Naive B cell (primary cell): Measurements from ENCODE around the gene TBC1D8. TPM values are rescaled to one million over a fixed set of nuclear protein-coding genes. Genes with fewer than 3 reads are reported as not detected.

Experiments used
- ATAC-seq, 2 donors: fragments of 150-1000 bp; cut with Tn5 transposase; 2 replicates each; pipeline ENCODE4 v1.10.0; 2021; ENCODE audit warnings: low read depth in 2 of 2, mild to moderate bottlenecking in 2 of 2, moderate library complexity in 2 of 2
- DNase-seq: peaks from one replicate; pipeline ENCODE4 v3.0.0; 2022
- H3K27ac Mint-ChIP-seq, 6 donors: one replicate each; pipeline ENCODE4 v1.8.0; 2020 to 2022; ENCODE audit warnings: mild to moderate bottlenecking in 6 of 6, mixed read lengths in 6 of 6, moderate library complexity in 5 of 6, inconsistent platforms in 2 of 6
- H3K27me3 Mint-ChIP-seq, 3 donors: one replicate each; pipeline ENCODE4 v1.8.0; 2021 to 2022; ENCODE audit warnings: mixed read lengths in 3 of 3, mild to moderate bottlenecking in 1 of 3
- H3K36me3 Mint-ChIP-seq, 2 donors: one replicate each; pipeline ENCODE4 v1.8.0; 2020 to 2022; ENCODE audit warnings: mixed read lengths in 2 of 2, inconsistent platforms in 1 of 2, mild to moderate bottlenecking in 1 of 2
- H3K4me1 Mint-ChIP-seq, 3 donors: one replicate each; pipeline ENCODE4 v1.8.0; 2020 to 2022; ENCODE audit warnings: mixed read lengths in 3 of 3, inconsistent platforms in 1 of 3, mild to moderate bottlenecking in 1 of 3, moderate library complexity in 1 of 3
- H3K4me3 Mint-ChIP-seq, 8 donors: one replicate each; pipeline ENCODE4 v1.8.0; 2020 to 2022; ENCODE audit warnings: mild to moderate bottlenecking in 8 of 8, mixed read lengths in 8 of 8, moderate library complexity in 8 of 8, inconsistent platforms in 2 of 8
- H3K9me3 Mint-ChIP-seq, 7 donors: one replicate each; pipeline ENCODE4 v1.8.0; 2020 to 2022; ENCODE audit warnings: mixed read lengths in 7 of 7, mild to moderate bottlenecking in 5 of 7, inconsistent platforms in 2 of 7, moderate library complexity in 1 of 7
- polyA plus RNA-seq, 6 donors: library from polyadenylated mRNA; unstranded; fragments of 300-500 nt; fragmentation: Illumina TruSeq; gene quantifications; one replicate each; pipeline ENCODE4 v1.2.3, GENCODE V29; 2021; ENCODE audit warnings: low read depth in 6 of 6

Gene TBC1D8
- polyA plus RNA-seq, 6 donors from 2014 or later = 0.19 to 0.72 (median 0.23) TPM; not detected in 1

DNA sequence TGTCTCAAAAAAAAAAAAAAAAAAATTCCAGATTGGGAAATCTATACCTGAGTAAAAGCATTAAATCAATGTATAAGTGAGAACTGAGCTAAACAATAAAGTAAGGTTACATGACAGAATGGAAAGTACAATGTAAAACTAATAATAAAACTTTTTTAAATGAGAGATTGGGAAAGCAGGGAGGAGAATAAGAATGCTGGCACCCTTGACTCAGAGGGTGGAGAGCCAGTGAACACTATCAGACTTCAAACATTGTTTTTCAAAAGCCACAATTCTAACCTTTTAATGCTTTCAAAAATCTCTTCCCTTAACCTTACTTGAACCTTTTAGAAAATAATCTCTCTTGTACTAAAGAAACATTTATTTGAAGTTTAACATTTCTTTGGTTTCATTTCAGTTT is 63.5 kb downstream of the TBC1D8 start:
- Mint-ChIP-seq H3K27ac (no peak overlapping the region), H3K4me3 (no peak overlapping the region), H3K27me3 (no peaks in the 10 kb centered on the region), H3K36me3 (no peaks in the 10 kb centered on the region), H3K4me1 (peaks cover 4 to 12% (median 7%) of the 10 kb centered on the region in 3 donors), H3K9me3 (peaks cover 0 to 1% (median 0%) of the 10 kb centered on the region in 7 donors)
- no peak for ATAC-seq
- no peak for DNase-seq

DNA sequence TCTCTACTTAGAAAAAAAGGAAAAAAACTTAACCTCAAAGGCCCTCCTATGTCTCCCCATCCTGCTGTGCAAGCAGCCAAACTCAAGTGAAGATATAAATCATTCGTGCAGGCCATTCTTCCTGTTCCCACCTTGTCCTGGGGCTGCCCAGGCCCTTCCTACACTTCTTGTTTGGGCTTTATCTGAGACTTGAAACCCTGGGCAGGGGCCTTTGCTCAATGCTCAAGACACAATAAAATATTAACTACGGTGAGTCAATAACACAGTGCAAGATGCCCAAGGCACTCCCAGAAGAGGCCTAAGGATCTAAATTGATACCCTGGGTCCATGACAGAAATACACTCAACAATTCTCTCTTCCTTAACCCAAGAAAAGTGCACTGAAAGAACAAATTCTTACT is 67.6 kb downstream of the TBC1D8 start:
- Mint-ChIP-seq H3K4me1 (peaks cover 0 to 1% (median 0%) of the 10 kb centered on the region in 3 donors), H3K4me3 (no peak overlapping the region), H3K27me3 (peaks cover 4 to 16% (median 7%) of the 10 kb centered on the region in 3 donors), H3K9me3 (peaks cover 0 to 1% (median 0%) of the 10 kb centered on the region in 7 donors), H3K27ac (peak overlapping the region in 1 of 6 donors; percentile 12), H3K36me3 (no peaks in the 10 kb centered on the region)
- DNase-seq (no peak), ATAC-seq (no peak)

DNA sequence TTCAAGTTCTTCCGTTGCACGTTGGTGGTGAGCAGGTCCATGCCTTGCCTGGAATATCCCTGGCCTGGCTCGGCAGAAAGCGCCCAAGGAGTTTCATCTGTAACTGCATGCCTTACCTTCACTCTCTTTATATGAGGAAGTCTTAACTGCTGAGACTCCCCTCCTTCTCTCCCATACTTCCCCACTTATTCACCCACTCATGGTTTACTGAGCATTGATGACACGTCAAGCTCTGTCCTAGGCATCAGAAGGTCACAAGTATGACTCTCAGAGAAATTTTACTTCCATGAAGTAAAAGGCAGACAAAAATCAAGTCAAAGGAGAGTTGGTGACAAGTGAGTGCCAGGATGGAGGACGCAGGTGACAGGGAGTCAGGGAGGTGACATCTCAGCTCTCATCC is 68.2 kb downstream of the TBC1D8 start:
- DNase-seq (no peak), ATAC-seq (no peak)
- H3K27ac Mint-ChIP-seq = no peak overlapping the region
- peaks cover 4 to 19% (median 11%) of the 10 kb centered on the region in 3 donors for H3K27me3 Mint-ChIP-seq
- no peak overlapping the region for H3K4me3 Mint-ChIP-seq
- no peaks in the 10 kb centered on the region for H3K4me1 Mint-ChIP-seq
- H3K36me3 Mint-ChIP-seq = no peaks in the 10 kb centered on the region
- peaks cover 0 to 1% (median 0%) of the 10 kb centered on the region in 7 donors for H3K9me3 Mint-ChIP-seq

DNA sequence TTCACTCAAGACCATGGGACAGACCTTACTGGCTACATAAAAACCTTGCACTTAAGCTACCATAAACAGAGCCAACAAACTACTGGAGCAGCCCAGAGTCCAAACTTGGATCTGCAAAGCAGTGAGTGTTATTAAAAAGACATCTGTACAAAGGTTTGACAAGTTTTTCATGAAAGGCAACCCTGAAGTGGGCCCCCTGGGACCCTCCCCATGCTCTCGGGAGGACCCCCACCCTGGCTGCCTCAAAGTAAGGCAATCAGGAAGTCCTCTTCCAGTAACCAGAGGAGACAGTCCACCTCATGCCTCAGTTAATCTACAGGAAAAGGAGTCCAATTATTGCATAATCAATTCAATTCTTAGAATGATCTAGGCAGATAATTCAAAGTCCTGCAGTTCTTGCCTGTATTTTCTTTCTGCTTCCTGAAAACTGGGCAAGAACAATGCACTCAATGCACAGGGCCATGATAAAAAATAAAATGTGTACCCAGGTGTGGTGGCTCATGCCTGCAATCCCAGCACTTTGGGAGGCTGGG is 69.7 kb downstream of the TBC1D8 start:
- H3K4me3 Mint-ChIP-seq = no peak overlapping the region
- H3K4me1 Mint-ChIP-seq = no peaks in the 10 kb centered on the region
- H3K9me3 Mint-ChIP-seq = peaks cover 0 to 3% (median 0%) of the 10 kb centered on the region in 7 donors
- DNase-seq (no peak), ATAC-seq (no peak)
- H3K27me3 Mint-ChIP-seq = peaks cover 4 to 26% (median 17%) of the 10 kb centered on the region in 3 donors
- H3K36me3 Mint-ChIP-seq = no peaks in the 10 kb centered on the region
- peak overlapping the region in 1 of 6 donors; percentile 92 for H3K27ac Mint-ChIP-seq

DNA sequence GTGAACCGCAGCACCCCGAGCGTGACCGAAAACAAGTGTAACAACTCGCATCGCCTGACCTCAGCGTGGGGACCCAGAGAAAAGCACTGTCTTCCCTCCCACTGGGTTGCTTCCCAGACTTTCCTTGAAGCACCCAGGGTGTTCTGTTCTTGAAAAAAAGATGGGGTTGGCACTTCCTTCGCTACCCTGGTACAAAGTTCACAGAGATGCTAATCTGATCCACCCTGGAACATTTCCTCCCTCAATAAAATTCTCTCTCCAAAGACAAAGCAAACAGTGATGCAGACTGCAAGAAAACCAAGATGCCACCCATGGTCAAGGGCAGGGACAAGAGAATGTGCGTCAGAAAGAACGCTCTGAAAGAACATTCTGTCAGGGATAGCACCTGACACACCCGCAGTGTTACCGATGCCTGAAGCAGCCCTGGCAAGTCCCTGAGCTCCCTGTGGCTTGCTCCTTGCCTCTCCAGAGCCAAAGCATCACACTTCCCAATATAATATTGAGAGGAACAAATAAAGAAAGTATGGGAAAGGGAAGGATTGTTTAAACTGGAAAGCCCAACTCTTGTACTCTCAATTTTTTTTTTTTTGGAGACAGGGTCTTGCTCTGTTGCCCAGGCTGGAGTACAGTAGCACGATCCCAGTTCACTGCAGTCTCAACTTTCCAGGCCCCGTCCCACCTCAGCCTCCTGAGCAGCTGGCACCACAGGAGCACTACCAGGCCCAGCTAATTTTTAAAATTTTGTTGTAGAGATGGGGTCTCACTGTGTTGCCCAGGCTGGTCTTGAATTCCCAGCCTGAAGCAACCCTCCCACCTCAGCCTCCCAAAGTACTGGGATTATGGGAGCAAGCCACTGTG is 70.7 kb downstream of the TBC1D8 start:
- H3K27ac Mint-ChIP-seq = no peak overlapping the region
- no peak overlapping the region for H3K4me3 Mint-ChIP-seq
- no peak for DNase-seq
- no peak for ATAC-seq
- peaks cover 4 to 26% (median 17%) of the 10 kb centered on the region in 3 donors for H3K27me3 Mint-ChIP-seq
- peaks cover 0 to 10% (median 2%) of the 10 kb centered on the region in 7 donors for H3K9me3 Mint-ChIP-seq
- H3K36me3 Mint-ChIP-seq = peaks cover 0 to 5% of the 10 kb centered on the region in 2 donors
- no peaks in the 10 kb centered on the region for H3K4me1 Mint-ChIP-seq

DNA sequence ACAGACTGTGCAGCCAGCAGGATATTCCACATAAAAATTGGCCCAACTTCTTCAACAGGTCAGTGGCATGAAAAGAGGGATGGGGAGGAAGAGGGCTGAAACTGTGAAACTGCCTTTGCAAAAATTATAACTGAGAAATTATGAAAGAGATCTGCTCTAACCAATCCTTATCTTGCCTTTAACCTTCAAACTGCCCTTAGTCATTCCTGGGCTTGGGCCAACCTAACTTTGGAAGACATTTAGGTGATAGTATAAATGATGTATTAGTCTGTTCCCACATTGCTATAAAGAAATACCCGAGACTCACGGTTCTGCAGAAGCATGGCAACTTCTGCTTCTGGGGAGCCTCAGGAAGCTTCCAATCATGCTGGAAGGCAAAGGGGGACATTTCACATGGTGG is 74.6 kb downstream of the TBC1D8 start:
- peaks cover 0 to 7% of the 10 kb centered on the region in 2 donors for H3K36me3 Mint-ChIP-seq
- H3K4me3 Mint-ChIP-seq = no peak overlapping the region
- no peaks in the 10 kb centered on the region for H3K4me1 Mint-ChIP-seq
- H3K9me3 Mint-ChIP-seq = peaks cover 0 to 23% (median 11%) of the 10 kb centered on the region in 7 donors
- H3K27me3 Mint-ChIP-seq = peaks cover 4 to 26% (median 17%) of the 10 kb centered on the region in 3 donors
- no peak overlapping the region for H3K27ac Mint-ChIP-seq
- ATAC-seq = no peak
- no peak for DNase-seq

DNA sequence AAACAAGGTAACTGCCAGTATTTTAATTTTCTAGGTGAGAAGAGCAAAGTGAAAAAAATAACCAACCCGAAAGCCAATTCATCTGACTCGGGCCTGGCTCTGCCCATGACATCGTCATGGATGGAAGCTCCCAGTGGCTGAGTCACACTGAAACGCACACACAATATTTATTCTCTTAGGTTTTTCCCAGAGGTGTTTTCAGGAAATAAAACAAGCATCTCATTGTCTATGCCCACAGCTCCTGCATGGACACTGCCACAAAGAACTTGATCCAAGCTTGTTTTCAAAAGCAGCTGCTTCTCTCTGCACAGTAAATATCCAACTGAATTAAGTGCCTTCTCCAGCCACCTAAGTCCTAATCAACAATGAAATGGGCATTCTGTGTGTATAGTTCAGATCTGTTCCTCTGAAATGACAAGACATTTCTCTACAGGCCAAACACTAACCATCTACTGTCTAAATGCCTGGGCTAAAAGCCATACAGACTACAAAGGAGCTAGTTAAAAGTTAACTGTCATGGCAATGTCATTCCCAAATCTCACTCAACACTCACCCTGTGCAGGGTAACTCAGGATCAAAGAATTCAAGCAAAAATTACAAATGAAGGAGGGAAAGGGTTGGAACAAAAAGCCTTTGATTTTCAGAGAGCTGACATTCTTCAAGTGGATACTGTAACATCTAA is 86.2 kb downstream of the TBC1D8 start:
- DNase-seq (no peak), ATAC-seq (no peak)
- H3K27me3 Mint-ChIP-seq = peaks cover 0 to 4% (median 0%) of the 10 kb centered on the region in 3 donors
- no peaks in the 10 kb centered on the region for H3K36me3 Mint-ChIP-seq
- H3K9me3 Mint-ChIP-seq = no peaks in the 10 kb centered on the region
- no peaks in the 10 kb centered on the region for H3K4me1 Mint-ChIP-seq
- no peak overlapping the region for H3K27ac Mint-ChIP-seq
- no peak overlapping the region for H3K4me3 Mint-ChIP-seq

DNA sequence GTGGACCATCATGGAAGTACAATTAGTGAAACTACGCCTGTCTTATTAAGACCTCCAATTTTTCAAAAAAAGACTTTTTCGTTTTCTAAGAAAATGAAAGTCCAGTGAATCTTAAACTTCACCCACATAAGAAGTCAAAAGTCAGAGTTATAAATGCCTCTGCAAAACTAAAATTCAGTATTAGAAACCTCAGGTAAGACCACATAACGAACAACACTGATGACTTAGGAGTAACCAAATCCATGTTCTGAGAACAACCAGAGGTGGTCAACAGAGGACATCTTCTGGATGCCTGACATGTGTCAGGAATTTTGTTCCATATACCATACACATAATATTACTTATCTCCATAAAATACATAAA is 86.7 kb downstream of the TBC1D8 start:
- Mint-ChIP-seq H3K27ac (no peak overlapping the region), H3K9me3 (no peaks in the 10 kb centered on the region), H3K27me3 (peaks cover 0 to 4% (median 0%) of the 10 kb centered on the region in 3 donors), H3K4me1 (no peaks in the 10 kb centered on the region), H3K4me3 (no peak overlapping the region), H3K36me3 (no peaks in the 10 kb centered on the region)
- ATAC-seq = no peak
- no peak for DNase-seq

DNA sequence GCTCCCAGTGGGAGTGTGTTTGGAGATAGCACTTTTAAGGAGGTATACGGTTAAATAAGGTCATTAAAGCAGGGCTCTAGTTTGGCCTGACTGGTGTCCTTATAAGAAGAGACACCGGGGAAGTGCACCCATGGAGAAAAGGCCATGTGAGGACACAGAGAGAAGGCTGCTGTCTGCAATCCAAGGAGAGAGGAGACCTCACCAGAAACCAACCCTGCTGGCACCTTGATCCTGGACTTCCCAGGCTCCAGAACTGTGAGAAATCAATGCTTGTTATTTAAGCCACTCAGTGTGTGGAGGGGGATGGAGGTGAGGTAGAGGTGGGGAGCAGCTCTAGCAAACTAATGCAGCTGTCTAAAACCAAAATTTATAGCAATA is 87.1 kb downstream of the TBC1D8 start:
- Mint-ChIP-seq H3K4me3 (no peak overlapping the region), H3K27me3 (peaks cover 0 to 4% (median 0%) of the 10 kb centered on the region in 3 donors), H3K27ac (no peak overlapping the region), H3K4me1 (no peaks in the 10 kb centered on the region), H3K36me3 (no peaks in the 10 kb centered on the region), H3K9me3 (no peaks in the 10 kb centered on the region)
- DNase-seq (no peak), ATAC-seq (no peak)

DNA sequence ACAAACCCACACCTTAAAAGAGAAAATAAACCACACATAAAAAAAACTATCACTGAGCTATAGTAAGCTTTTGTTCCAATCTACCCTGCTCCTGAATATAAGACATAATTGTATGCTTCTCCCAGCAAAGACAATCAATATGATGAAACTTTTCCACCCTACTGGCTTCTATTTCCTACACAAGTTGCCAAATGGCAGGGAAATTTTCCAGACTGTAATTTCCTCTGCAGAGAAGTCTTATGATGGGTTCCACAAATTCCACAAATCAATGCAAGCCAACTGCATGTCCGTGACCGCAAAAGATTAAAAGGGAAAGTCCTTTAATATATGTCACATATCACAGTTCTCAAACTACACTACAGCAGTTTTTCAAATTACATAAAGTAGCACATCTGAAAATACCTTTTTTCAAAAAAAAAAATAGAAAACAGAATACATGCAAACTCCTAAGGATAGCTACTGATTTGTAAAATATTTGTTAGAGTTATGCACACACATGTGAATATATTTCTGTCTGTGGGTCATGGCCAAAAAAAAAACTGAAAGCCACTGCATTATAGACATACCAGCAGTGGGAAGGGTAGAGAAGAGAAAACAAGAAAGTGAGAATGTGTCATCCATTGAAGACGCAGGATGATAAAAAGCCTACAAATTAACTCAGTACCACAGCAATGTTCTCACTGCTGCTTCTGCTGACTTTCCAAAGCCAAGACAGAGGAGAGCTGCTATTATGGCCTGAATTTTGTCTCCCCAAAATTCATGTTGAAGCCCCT is 87.6 kb downstream of the TBC1D8 start:
- DNase-seq = no peak
- Mint-ChIP-seq H3K36me3 (no peaks in the 10 kb centered on the region), H3K9me3 (no peaks in the 10 kb centered on the region), H3K4me3 (no peak overlapping the region), H3K4me1 (no peaks in the 10 kb centered on the region), H3K27ac (no peak overlapping the region), H3K27me3 (peaks cover 0 to 4% (median 0%) of the 10 kb centered on the region in 3 donors)
- ATAC-seq = no peak

DNA sequence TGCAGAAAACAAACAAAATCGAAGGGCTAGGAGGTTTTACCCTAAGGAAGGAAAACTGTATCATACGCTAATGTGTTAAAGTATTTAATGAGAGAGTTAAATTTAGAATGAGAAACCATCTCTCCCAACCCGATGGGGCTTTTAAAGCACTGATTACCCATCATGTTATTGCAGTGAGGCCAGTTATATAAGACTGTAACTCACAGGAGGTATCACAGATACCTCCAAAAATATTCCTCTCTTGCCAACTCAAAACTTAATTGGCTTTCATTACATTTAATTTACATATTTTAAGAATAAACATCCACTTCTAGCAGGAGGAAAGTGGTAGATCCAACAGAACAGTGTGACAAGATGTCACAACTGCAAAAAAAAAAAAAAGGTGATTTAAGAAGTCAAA is 92.8 kb downstream of the TBC1D8 start:
- Mint-ChIP-seq H3K27me3 (peaks cover 0 to 4% (median 0%) of the 10 kb centered on the region in 3 donors), H3K9me3 (no peaks in the 10 kb centered on the region), H3K4me3 (no peak overlapping the region), H3K27ac (no peak overlapping the region), H3K36me3 (no peaks in the 10 kb centered on the region), H3K4me1 (no peaks in the 10 kb centered on the region)
- DNase-seq (no peak), ATAC-seq (no peak)

DNA sequence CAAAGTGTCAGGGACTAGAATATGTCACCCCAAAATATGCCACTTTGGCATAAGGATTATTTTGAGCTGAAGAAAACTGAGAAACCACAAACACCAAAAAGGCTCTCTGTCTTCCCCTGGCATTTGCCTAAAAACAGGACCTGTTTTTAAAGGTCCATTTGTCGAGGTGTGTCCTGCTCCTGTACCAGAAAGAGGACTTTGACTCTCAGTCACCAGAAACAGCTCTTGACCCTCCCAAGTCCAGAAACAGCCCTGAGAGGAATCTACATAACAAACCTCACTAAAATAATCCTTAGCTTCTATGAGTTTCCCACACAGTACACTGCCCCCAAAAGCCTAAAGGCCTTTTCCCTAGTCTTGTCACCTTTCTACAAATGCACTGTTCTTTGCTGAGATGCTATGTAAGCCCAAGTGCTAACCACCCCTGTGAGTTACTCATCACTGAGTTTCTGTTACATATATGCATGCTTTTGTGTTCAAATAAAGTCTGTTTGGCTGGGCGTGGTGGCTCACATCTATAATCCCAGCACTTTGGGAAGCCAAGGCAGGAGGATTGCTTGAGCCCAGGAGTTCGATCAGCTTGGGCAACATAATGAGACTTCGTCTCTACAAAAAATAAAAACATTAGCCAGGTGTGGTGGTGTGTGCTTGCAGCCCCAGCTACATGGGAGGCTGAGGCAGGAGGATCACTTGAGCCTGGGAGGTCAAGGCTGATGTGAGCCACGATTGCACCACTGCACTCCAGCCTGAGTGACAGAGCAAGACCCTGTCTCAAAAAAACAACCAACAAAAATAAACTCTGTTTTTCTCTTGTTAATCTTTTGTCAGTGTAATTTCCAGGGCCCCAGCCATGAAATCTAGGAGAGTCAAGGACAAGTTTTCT is 93.9 kb downstream of the TBC1D8 start:
- Mint-ChIP-seq H3K27me3 (peaks cover 0 to 4% (median 0%) of the 10 kb centered on the region in 3 donors), H3K9me3 (no peaks in the 10 kb centered on the region), H3K36me3 (no peaks in the 10 kb centered on the region), H3K4me3 (no peak overlapping the region), H3K27ac (no peak overlapping the region), H3K4me1 (no peaks in the 10 kb centered on the region)
- no peak for DNase-seq
- ATAC-seq = no peak
